ENCODE data around the gene ICOSLG.
"Not testable (repeated sequence)": the region's sequence is repeated elsewhere in the genome, so short reads cannot be mapped to it uniquely, and the experiment has no call there.

GRCh38 chr21:44197156-44197516 lies 43.6 kb downstream of the ICOSLG start:
- not testable (repeated sequence) for TF ChIP-seq CTCF (IDR thresholded peaks at IDR 0.05; ENCODE audit: insufficient read depth, low read length, poor library complexity, severe bottlenecking); EZH2phosphoT487 (conservative IDR thresholded peaks at IDR 0.05; ENCODE audit: low read length)
